GM20000 (cell line): ENCODE results near the gene TOMM40L.

Experiments used
- DNase-seq: peaks from one replicate; pipeline ENCODE4 v3.0.0; 2012; ENCODE audit warnings: low spot score
- CTCF ChIP-seq: IDR thresholded peaks from 2 replicates; pipeline ENCODE4 v1.5.1; 2012; ENCODE audit warnings: mild to moderate bottlenecking, control low read depth; ENCODE audit errors: extremely low read depth, missing control alignments

TOMM40L gene

GRCh38 chr1:161229896-161230295 is 4.0 kb downstream of the TOMM40L start:
- no peak for DNase-seq
- no peak for TF ChIP-seq CTCF

GRCh38 chr1:161230762-161231161 is 4.9 kb downstream of the TOMM40L start:
- TF ChIP-seq CTCF, result no peak
- DNase-seq, result no peak

- DNase-seq, result no peak
- TF ChIP-seq CTCF, result no peak
Observed at GRCh38 chr1:161233102-161233501, 7.2 kb downstream of the TOMM40L start.

DNA sequence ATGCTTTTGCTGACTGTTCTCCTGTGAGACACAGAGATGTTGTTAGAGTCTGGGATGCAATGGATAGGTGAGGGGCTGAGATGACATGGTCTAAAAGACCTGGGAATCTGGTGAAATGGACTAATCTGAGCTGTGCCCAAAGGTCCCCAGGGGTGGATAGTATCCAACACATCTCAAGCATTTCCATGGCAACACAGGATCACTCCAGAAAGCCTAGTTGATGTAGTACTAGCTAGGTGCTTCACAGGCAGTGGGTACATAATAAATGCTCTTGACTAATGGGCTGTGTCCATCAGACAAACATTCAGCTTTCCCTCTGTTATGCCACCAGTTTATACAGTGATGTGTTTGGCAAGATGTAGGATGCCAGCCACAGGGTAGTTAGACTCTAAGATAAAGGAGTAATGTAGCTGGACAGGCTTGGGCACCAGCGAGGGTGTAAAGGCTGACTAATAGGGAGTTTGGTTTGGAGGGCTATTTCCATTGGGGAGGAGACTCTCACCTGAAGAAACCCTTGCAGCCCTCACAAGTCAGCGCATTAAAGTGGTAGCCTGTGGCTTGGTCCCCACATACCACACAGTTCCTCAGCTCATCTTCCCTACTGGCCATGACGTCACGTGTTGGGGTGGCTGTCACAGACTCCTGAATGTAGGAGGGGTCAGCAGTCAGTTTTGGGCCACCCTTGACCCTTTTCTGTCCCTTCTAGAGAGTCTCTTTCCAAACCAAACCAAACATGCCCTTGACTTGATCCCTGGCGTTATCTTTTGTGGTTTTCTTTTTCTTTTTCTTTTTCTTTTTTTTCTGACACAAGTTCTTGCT is 10.3 kb downstream of the TOMM40L start:
- no peak for TF ChIP-seq CTCF
- no peak for DNase-seq

- DNase-seq, result no peak
- TF ChIP-seq CTCF, result no peak
Observed at GRCh38 chr1:161238039-161238473, 12.2 kb downstream of the TOMM40L start, which contains the start of gene NR1I3. NR1I3 (minus strand) TSS chr1:161238203; CDS start chr1:161236565, 1,638 bp downstream.

DNA sequence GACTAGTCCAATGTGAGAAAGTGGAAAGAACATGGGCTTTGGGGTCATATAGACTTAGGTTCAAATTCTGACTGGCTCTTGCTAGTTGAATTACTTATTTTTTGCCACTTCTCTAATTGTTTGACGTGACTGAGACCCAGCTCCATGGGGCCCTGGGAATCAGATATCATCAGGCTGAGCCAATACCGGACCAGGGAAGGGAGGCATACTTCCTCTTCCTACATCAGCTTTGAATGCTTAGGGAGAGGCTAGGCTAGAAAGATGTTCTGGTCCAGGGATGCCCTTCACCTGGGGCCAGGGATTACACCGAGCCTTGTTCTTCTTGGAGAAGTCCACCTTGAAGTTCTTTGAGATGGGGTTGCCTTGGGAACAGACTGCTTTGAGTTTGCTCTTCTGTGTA is 15.8 kb downstream of the TOMM40L start:
- TF ChIP-seq CTCF, result no peak
- no peak for DNase-seq

DNA sequence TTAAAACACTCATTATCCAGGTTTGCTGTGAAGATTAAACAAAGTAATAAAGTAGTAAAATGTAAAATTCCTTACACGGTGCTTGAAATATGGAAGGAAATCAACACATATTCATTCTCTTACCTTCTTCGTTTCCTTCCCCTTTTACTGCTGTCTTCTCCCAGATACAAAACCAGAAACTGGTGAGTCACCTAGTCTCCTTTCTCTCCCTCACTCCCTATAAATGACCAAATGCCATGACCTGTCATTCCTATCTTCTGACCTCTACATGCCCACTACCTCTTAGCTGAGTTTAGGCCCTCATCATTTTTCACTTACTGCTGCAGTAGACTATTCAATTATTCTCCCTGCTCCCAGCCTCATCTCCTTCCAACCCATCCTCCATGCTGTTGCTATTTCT is 16.5 kb downstream of the TOMM40L start:
- no peak for TF ChIP-seq CTCF
- no peak for DNase-seq
